ENCODE measurements around the gene LYRM4. TPM values are rescaled to one million over a fixed set of nuclear protein-coding genes. Genes with fewer than 3 reads are reported as not detected.

Gene LYRM4
- total RNA-seq, 1 donor from 2014 or later: 19.2 TPM

GRCh38 chr6:5139828-5140771, 120.7 kb downstream of the LYRM4 start:
- H3K4me3 ChIP-seq: no peak overlapping the region
- DNase-seq (ENCODE audit: extremely low spot score in 2 of 2): peak; percentile 55 to 77
- H3K9me3 ChIP-seq: no peaks in the 10 kb centered on the region
- intact Hi-C loops (cut with DNase I): loop anchor here (10.0 kb wide), 1 partner anchor 1405 kb away; no protein-coding TSS in a partner anchor
- no peaks in the 10 kb centered on the region for H3K4me1 ChIP-seq
- no peaks in the 10 kb centered on the region for H3K27me3 ChIP-seq
- no peak overlapping the region for H3K27ac ChIP-seq
- TF ChIP-seq POLR2AphosphoS5 (IDR thresholded peaks at IDR 0.05; ENCODE audit: insufficient read depth in 1 of 2, low read depth in 1 of 2) (no peak), CTCF (IDR thresholded peaks at IDR 0.05) (no peak), POLR2A (IDR thresholded peaks at IDR 0.05) (no peak)
- no peaks in the 10 kb centered on the region for H3K36me3 ChIP-seq

- Histone ChIP-seq H3K27ac (no peak overlapping the region), H3K36me3 (no peaks in the 10 kb centered on the region), H3K27me3 (no peaks in the 10 kb centered on the region), H3K4me1 (no peaks in the 10 kb centered on the region), H3K9me3 (no peaks in the 10 kb centered on the region), H3K4me3 (no peak overlapping the region)
- TF ChIP-seq POLR2A (IDR thresholded peaks at IDR 0.05) (no peak), CTCF (IDR thresholded peaks at IDR 0.05) (no peak), POLR2AphosphoS5 (IDR thresholded peaks at IDR 0.05; ENCODE audit: insufficient read depth in 1 of 2, low read depth in 1 of 2) (no peak)
- intact Hi-C loops (cut with DNase I): no loop called here
- DNase-seq (ENCODE audit: extremely low spot score in 2 of 2): peak; percentile 27 to 55
Observed at GRCh38 chr6:5138995-5139827, 121.5 kb downstream of the LYRM4 start.

- H3K36me3 ChIP-seq: no peaks in the 10 kb centered on the region
- no peak overlapping the region for H3K27ac ChIP-seq
- no peaks in the 10 kb centered on the region for H3K4me1 ChIP-seq
- no peaks in the 10 kb centered on the region for H3K27me3 ChIP-seq
- no peak overlapping the region for H3K4me3 ChIP-seq
- H3K9me3 ChIP-seq: no peaks in the 10 kb centered on the region
- intact Hi-C loops (cut with DNase I): no loop called here
- TF ChIP-seq POLR2A (IDR thresholded peaks at IDR 0.05): no peak
- TF ChIP-seq POLR2AphosphoS5 (IDR thresholded peaks at IDR 0.05; ENCODE audit: insufficient read depth in 1 of 2, low read depth in 1 of 2): no peak
- no peak for TF ChIP-seq CTCF (IDR thresholded peaks at IDR 0.05)
- DNase-seq (ENCODE audit: extremely low spot score in 2 of 2): no peak
Observed at GRCh38 chr6:5136851-5137250, 123.9 kb downstream of the LYRM4 start.

- Histone ChIP-seq H3K27ac (no peak overlapping the region), H3K9me3 (no peaks in the 10 kb centered on the region), H3K4me1 (no peaks in the 10 kb centered on the region), H3K27me3 (no peaks in the 10 kb centered on the region), H3K36me3 (no peaks in the 10 kb centered on the region), H3K4me3 (no peak overlapping the region)
- TF ChIP-seq CTCF (IDR thresholded peaks at IDR 0.05) (peak in 2 of 3 experiments; percentile 14 to 45), POLR2AphosphoS5 (IDR thresholded peaks at IDR 0.05; ENCODE audit: insufficient read depth in 1 of 2, low read depth in 1 of 2) (no peak), POLR2A (IDR thresholded peaks at IDR 0.05) (no peak)
- intact Hi-C loops (cut with DNase I): no loop called here
- peak in 1 of 2 donors; percentile 34 for DNase-seq (ENCODE audit: extremely low spot score in 2 of 2)
Observed at GRCh38 chr6:5135788-5136376, 124.9 kb downstream of the LYRM4 start.
